Posterior cingulate gyrus (tissue), 11 donors: ENCODE results near the gene GLB1L2.

Source experiments
- DNase-seq, 10 donors: peaks; one replicate each; pipeline versions ENCODE4 v3.0.0 to v3.0.0-alpha.2; 2020 to 2021; ENCODE audit warnings: mixed read lengths in 3 of 10
- intact Hi-C: fragments of 100-400 bp; cut with DNase I; formaldehyde crosslinking; loops from one replicate; pipeline ENCODE4 v1.15.1; 2023

The GLB1L2 gene

GRCh38 chr11:134380229-134380628 is 48.4 kb downstream of the GLB1L2 start:
- intact Hi-C loops, result no loop called here
- peak in 1 of 10 donors; percentile 27 for DNase-seq

GRCh38 chr11:134380785-134381184 is 49.0 kb downstream of the GLB1L2 start:
- intact Hi-C loops, result no loop called here
- DNase-seq, result peak in 1 of 10 donors; percentile 27

- intact Hi-C loops, result no loop called here
- peak in 1 of 10 donors; percentile 62 for DNase-seq
Measured at GRCh38 chr11:134382257-134382656, 50.5 kb downstream of the GLB1L2 start.

GRCh38 chr11:134382830-134383229 is 51.0 kb downstream of the GLB1L2 start:
- peak in 1 of 10 donors; percentile 63 for DNase-seq
- intact Hi-C loops, result no loop called here

GRCh38 chr11:134383576-134384221 is 51.9 kb downstream of the GLB1L2 start:
- DNase-seq, result peak in 1 of 10 donors; percentile 82

GRCh38 chr11:134384406-134384805 is 52.6 kb downstream of the GLB1L2 start:
- intact Hi-C loops, result no loop called here
- DNase-seq, result peak in 1 of 10 donors; percentile 78

More at GRCh38 chr11:134383576-134384221, 51.9 kb downstream of the GLB1L2 start:
- intact Hi-C loops, result no loop called here

GRCh38 chr11:134385171-134385570 is 53.4 kb downstream of the GLB1L2 start:
- DNase-seq, result peak in 1 of 10 donors; percentile 60
- intact Hi-C loops, result no loop called here

GRCh38 chr11:134385774-134386565 is 54.2 kb downstream of the GLB1L2 start:
- peak; percentile 45 to 95 (median 67) for DNase-seq

GRCh38 chr11:134386945-134387344 is 55.2 kb downstream of the GLB1L2 start:
- intact Hi-C loops, result no loop called here
- peak in 1 of 10 donors; percentile 16 for DNase-seq

More at GRCh38 chr11:134385774-134386565, 54.2 kb downstream of the GLB1L2 start:
- intact Hi-C loops, result no loop called here

- intact Hi-C loops, result no loop called here
- DNase-seq, result peak in 1 of 10 donors; percentile 75
Measured at GRCh38 chr11:134387501-134387900, 55.7 kb downstream of the GLB1L2 start.

- intact Hi-C loops, result no loop called here
Measured at GRCh38 chr11:134388590-134388989, 56.8 kb downstream of the GLB1L2 start.

GRCh38 chr11:134389464-134390180 is 57.8 kb downstream of the GLB1L2 start:
- intact Hi-C loops, result loop anchor here (10.0 kb wide), 1 partner anchor 175 kb away; no protein-coding TSS in a partner anchor

More at GRCh38 chr11:134388590-134388989, 56.8 kb downstream of the GLB1L2 start:
- DNase-seq, result no peak

GRCh38 chr11:134390706-134391569 is 59.1 kb downstream of the GLB1L2 start:
- DNase-seq, result peak in 1 of 10 donors; percentile 68
- intact Hi-C loops, result loop anchor here (10.0 kb wide), 1 partner anchor 174 kb away; no protein-coding TSS in a partner anchor

More at GRCh38 chr11:134389464-134390180, 57.8 kb downstream of the GLB1L2 start:
- peak in 1 of 10 donors; percentile 69 for DNase-seq

- intact Hi-C loops, result loop anchor here (10.0 kb wide), 1 partner anchor 173 kb away; no protein-coding TSS in a partner anchor
- DNase-seq, result peak in 1 of 10 donors; percentile 76
Measured at GRCh38 chr11:134391656-134392055, 59.9 kb downstream of the GLB1L2 start.

- intact Hi-C loops, result loop anchor here (10.0 kb wide), 1 partner anchor 172 kb away; no protein-coding TSS in a partner anchor
- peak in 1 of 10 donors; percentile 73 for DNase-seq
Measured at GRCh38 chr11:134392953-134393615, 61.3 kb downstream of the GLB1L2 start.

- intact Hi-C loops, result loop anchor here (10.0 kb wide), 1 partner anchor 171 kb away; no protein-coding TSS in a partner anchor
- peak in 8 of 10 donors; percentile 61 to 96 (median 72) for DNase-seq
Measured at GRCh38 chr11:134393638-134394037, 61.9 kb downstream of the GLB1L2 start.

- intact Hi-C loops, result loop anchor here (10.0 kb wide), 1 partner anchor 170 kb away; no protein-coding TSS in a partner anchor
- peak in 2 of 10 donors; percentile 23 to 61 for DNase-seq
Measured at GRCh38 chr11:134394311-134394710, 62.5 kb downstream of the GLB1L2 start.

GRCh38 chr11:134395002-134395401 is 63.2 kb downstream of the GLB1L2 start:
- intact Hi-C loops, result loop anchor here (10.0 kb wide), 1 partner anchor 170 kb away; no protein-coding TSS in a partner anchor
- DNase-seq, result peak in 3 of 10 donors; percentile 23 to 85 (median 70)
